Measurements from ENCODE around the gene IGHMBP2.

IGHMBP2 gene

DNA sequence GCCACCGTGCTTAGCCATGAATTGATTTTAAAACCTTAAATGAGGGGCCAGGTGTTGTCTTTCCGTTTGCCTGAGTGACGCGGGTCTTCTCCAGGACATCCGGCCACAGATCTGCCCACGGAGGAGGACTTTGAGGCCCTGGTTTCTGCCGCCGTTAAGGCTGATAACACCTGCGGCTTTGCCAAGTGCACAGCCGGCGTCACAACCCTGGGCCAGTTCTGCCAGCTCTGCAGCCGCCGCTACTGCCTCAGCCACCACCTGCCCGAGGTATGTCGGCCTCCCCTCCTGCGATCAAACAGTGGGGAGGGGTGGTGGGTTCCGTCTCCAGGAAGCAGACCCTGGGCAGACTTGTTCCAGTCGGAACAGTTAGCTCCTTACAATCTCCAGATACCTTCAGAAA is 34.4 kb downstream of the IGHMBP2 start:
- Histone ChIP-seq H3K9me3 (ENCODE audit: insufficient read depth, low read length, severe bottlenecking) (no peaks in the 10 kb centered on the region), H3K79me2 (ENCODE audit: insufficient read depth, low read length) (no peaks in the 10 kb centered on the region), H3K27ac (ENCODE audit: low read length) (no peak overlapping the region), H3K4me3 (ENCODE audit: low read depth in 1 of 2, low read length in 2 of 2) (no peak overlapping the region), H3K9ac (ENCODE audit: low read depth, low read length) (no peak overlapping the region), H3K4me2 (ENCODE audit: insufficient read depth, low read length) (no peak overlapping the region), H3K27me3 (ENCODE audit: insufficient read depth, low read length, poor library complexity) (no peaks in the 10 kb centered on the region), H3K4me1 (ENCODE audit: insufficient read depth, low read length) (no peaks in the 10 kb centered on the region), H4K20me1 (ENCODE audit: insufficient read depth, low read length) (peaks cover 10% of the 10 kb centered on the region; the same call in 1 of the 2 replicates), H3K36me3 (ENCODE audit: insufficient read depth, low read length) (peaks cover 69% of the 10 kb centered on the region), H2AFZ (ENCODE audit: low read depth, low read length) (no peak overlapping the region)
- DNase-seq = no peak
- TF ChIP-seq EZH2 (IDR thresholded peaks at IDR 0.05; ENCODE audit: borderline replicate concordance, low read depth, low read length, severe bottlenecking) (no peak), CTCF (IDR thresholded peaks at IDR 0.05; ENCODE audit: borderline replicate concordance, extremely low read depth, low read length, poor library complexity, severe bottlenecking) (no peak)
- ATAC-seq (ENCODE audit: insufficient read depth, low read depth) = no peak

- peaks cover 61% of the 10 kb centered on the region for H3K36me3 ChIP-seq (ENCODE audit: insufficient read depth, low read length)
- no peak overlapping the region for H3K9ac ChIP-seq (ENCODE audit: low read depth, low read length)
- H3K4me3 ChIP-seq (ENCODE audit: low read depth in 1 of 2, low read length in 2 of 2) = no peak overlapping the region
These were observed 35.3 kb downstream of the IGHMBP2 start for GRCh38 chr11:68938816-68939582.

DNA sequence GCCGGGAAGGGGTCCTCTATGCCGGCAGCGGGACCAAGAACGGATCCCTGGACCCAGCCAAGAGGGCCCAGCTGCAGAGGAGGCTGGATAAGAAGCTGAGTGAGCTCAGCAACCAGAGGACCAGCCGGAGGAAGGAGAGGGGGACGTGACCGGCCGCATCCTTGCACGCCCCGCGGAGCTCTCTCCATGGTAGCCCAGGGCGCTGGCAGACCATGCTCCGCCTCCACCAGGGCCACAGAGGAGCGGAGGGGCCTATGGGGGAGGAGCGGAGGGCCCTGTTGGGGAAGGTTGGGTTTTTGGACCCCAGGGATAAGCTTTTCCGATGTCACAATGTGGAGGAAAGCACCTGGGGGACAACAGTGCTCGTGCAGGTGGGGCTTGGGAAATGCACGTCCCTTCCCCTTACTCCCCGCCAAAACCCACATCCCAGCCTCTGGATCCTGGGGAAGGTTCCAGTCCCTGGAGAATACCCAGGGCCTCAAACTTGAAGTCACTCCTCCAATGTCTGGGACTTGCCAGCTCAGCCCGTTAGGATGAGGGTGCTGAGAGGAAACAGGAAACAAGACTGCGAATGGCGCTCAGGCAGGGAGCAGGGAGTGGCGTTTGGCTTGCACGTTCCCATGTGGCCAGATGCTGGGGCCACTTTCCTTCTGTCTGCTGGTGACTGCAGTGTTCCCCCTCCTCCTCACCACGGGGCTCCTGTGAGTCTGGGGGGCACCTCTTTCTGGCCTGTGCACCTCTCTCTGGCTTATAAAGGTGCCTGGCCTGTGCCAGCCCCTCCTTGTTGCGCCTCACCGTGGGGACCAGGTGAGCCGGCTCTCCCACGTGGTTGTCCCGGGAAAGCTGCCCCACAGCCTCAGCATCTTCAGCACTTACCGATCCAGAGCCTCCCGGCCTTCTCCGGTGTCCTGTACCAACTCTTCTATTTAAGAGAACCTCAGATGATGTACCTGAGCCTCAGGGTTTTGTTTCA is 36.2 kb downstream of the IGHMBP2 start:
- Histone ChIP-seq H3K36me3 (ENCODE audit: insufficient read depth, low read length) (peaks cover 52% of the 10 kb centered on the region), H3K4me1 (ENCODE audit: insufficient read depth, low read length) (no peaks in the 10 kb centered on the region), H3K4me2 (ENCODE audit: insufficient read depth, low read length) (no peak overlapping the region), H3K27ac (ENCODE audit: low read length) (no peak overlapping the region), H3K27me3 (ENCODE audit: insufficient read depth, low read length, poor library complexity) (no peaks in the 10 kb centered on the region), H3K9ac (ENCODE audit: low read depth, low read length) (no peak overlapping the region), H4K20me1 (ENCODE audit: insufficient read depth, low read length) (peaks cover 9% of the 10 kb centered on the region; the same call in 1 of the 2 replicates), H3K9me3 (ENCODE audit: insufficient read depth, low read length, severe bottlenecking) (no peaks in the 10 kb centered on the region), H3K4me3 (ENCODE audit: low read depth in 1 of 2, low read length in 2 of 2) (no peak overlapping the region), H3K79me2 (ENCODE audit: insufficient read depth, low read length) (no peaks in the 10 kb centered on the region), H2AFZ (ENCODE audit: low read depth, low read length) (no peak overlapping the region)
- no peak for TF ChIP-seq EZH2 (IDR thresholded peaks at IDR 0.05; ENCODE audit: borderline replicate concordance, low read depth, low read length, severe bottlenecking)
- no peak for TF ChIP-seq CTCF (IDR thresholded peaks at IDR 0.05; ENCODE audit: borderline replicate concordance, extremely low read depth, low read length, poor library complexity, severe bottlenecking)
- ATAC-seq (ENCODE audit: insufficient read depth, low read depth) = no peak
- DNase-seq = no peak

More at GRCh38 chr11:68938816-68939582, 35.3 kb downstream of the IGHMBP2 start:
- Histone ChIP-seq H3K4me2 (ENCODE audit: insufficient read depth, low read length) (no peak overlapping the region), H3K79me2 (ENCODE audit: insufficient read depth, low read length) (no peaks in the 10 kb centered on the region), H3K4me1 (ENCODE audit: insufficient read depth, low read length) (no peaks in the 10 kb centered on the region), H4K20me1 (ENCODE audit: insufficient read depth, low read length) (peaks cover 9% of the 10 kb centered on the region; the same call in 1 of the 2 replicates), H3K27ac (ENCODE audit: low read length) (no peak overlapping the region), H3K27me3 (ENCODE audit: insufficient read depth, low read length, poor library complexity) (no peaks in the 10 kb centered on the region), H3K9me3 (ENCODE audit: insufficient read depth, low read length, severe bottlenecking) (no peaks in the 10 kb centered on the region), H2AFZ (ENCODE audit: low read depth, low read length) (no peak overlapping the region)
- DNase-seq = no peak
- ATAC-seq (ENCODE audit: insufficient read depth, low read depth) = no peak
- TF ChIP-seq EZH2 (IDR thresholded peaks at IDR 0.05; ENCODE audit: borderline replicate concordance, low read depth, low read length, severe bottlenecking) (no peak), CTCF (IDR thresholded peaks at IDR 0.05; ENCODE audit: borderline replicate concordance, extremely low read depth, low read length, poor library complexity, severe bottlenecking) (no peak)

Measured in DND-41 (cell line).